Endothelial cell of umbilical vein (primary cell): ENCODE measurements around the gene GMEB2. TPM values are rescaled to one million over a fixed set of nuclear protein-coding genes. Genes with fewer than 3 reads are reported as not detected.

ENCODE experiments used
- BruUV-seq: library from RNA; stranded (reverse); fragments of 400-500 nt; replicated peaks from 2 replicates; lab custom pipeline; 2021; lab: Mats Ljungman, UMichigan
- CTCF ChIA-PET: fragments of 300-600, 350-600 bp; sonication (Branson Sonifier 250); formaldehyde crosslinking; loops from one replicate; lab custom pipeline; 2021; ENCODE audit warnings: antibody characterized with exemption, inconsistent platforms; lab: Charles Lee
- POLR2A ChIA-PET: fragments of 300-600, 350-600 bp; sonication (Branson Sonifier 250); formaldehyde crosslinking; loops from one replicate; lab custom pipeline; 2021; ENCODE audit warnings: antibody characterized with exemption, inconsistent platforms; lab: Charles Lee
- DNase-seq: peaks from one replicate; pipeline ENCODE4 v3.0.0-alpha.2; 2011; ENCODE audit warnings: low read depth, low spot score
- FAIRE-seq: peaks from 2 replicates; lab custom pipeline; 2011; peaks lifted over from hg19 to GRCh38; lab: Jason Lieb, UNC
- H2AFZ ChIP-seq: 2 replicates; pipeline ENCODE4 v1.6.0; 2012; ENCODE audit warnings: low read depth, low read length, control low read depth, inconsistent platforms
- H3K27ac ChIP-seq: 2 replicates; pipeline ENCODE4 v1.5.1; 2011; ENCODE audit warnings: low read depth, mild to moderate bottlenecking, control low read depth, low read length, moderate library complexity; ENCODE audit not compliant: insufficient read depth
- H3K27me3 ChIP-seq, 2 experiments: 2 replicates each; pipeline versions ENCODE4 v1.6.0 to v1.6.1; 2011; ENCODE audit warnings: low read length in 2 of 2, mixed read lengths in 1 of 2; ENCODE audit not compliant: control insufficient read depth in 2 of 2, insufficient read depth in 2 of 2
- H3K36me3 ChIP-seq, 2 experiments: 2 replicates in 1 of 2; 3 replicates in 1 of 2; pipeline ENCODE4 v1.5.1; 2011; ENCODE audit warnings: low read length in 2 of 2, mild to moderate bottlenecking in 1 of 2, moderate library complexity in 1 of 2; ENCODE audit not compliant: control insufficient read depth in 2 of 2, insufficient read depth in 2 of 2; ENCODE audit errors: extremely low read depth in 1 of 2
- H3K4me1 ChIP-seq: 3 replicates; pipeline ENCODE4 v1.5.1; 2011; ENCODE audit warnings: mild to moderate bottlenecking, low read length; ENCODE audit not compliant: control insufficient read depth, insufficient read depth; ENCODE audit errors: extremely low read depth
- H3K4me2 ChIP-seq: 2 replicates; pipeline ENCODE4 v1.6.1; 2011; ENCODE audit warnings: low read length, control low read depth, mixed read lengths; ENCODE audit not compliant: insufficient read depth
- H3K4me3 ChIP-seq, 3 experiments: fragments of 200-600 bp in 1 of 3; sonication (generic), shearing (Covaris generic) in 1 of 3; replicated peaks in 1 of 3; 2 replicates each; pipeline ENCODE4 v1.5.1; 2011 to 2016; ENCODE audit warnings: control low read depth in 3 of 3, low read length in 3 of 3, mild to moderate bottlenecking in 2 of 3, inconsistent platforms in 1 of 3, low read depth in 1 of 3, moderate library complexity in 1 of 3; ENCODE audit not compliant: insufficient read depth in 1 of 3
- H3K79me2 ChIP-seq: 2 replicates; pipeline ENCODE4 v1.6.0; 2012; ENCODE audit warnings: low read length, inconsistent platforms; ENCODE audit not compliant: control insufficient read depth, insufficient read depth
- H3K9ac ChIP-seq: replicated peaks from 2 replicates; pipeline ENCODE3; 2011; ENCODE audit warnings: low read length, control low read depth; ENCODE audit not compliant: insufficient read depth; ENCODE audit errors: extremely low read depth
- H3K9me1 ChIP-seq: replicated peaks from 3 replicates; pipeline ENCODE4 v1.6.0; 2011; ENCODE audit warnings: mild to moderate bottlenecking, low read length; ENCODE audit not compliant: control insufficient read depth, insufficient read depth; ENCODE audit errors: extremely low read depth
- H3K9me3 ChIP-seq: replicated peaks from 2 replicates; pipeline ENCODE4 v1.5.1; 2012; ENCODE audit warnings: low read length, inconsistent platforms; ENCODE audit not compliant: control insufficient read depth, insufficient read depth
- H4K20me1 ChIP-seq: replicated peaks from 2 replicates; pipeline ENCODE3; 2011; ENCODE audit warnings: mild to moderate bottlenecking, low read length; ENCODE audit not compliant: control insufficient read depth, insufficient read depth; ENCODE audit errors: extremely low read depth
- CTCF ChIP-seq, 2 donors: IDR thresholded peaks; 1 replicate in 1 of 2; 2 replicates in 1 of 2; pipeline ENCODE4 v1.5.1; 2011; ENCODE audit warnings: low read length in 2 of 2, mild to moderate bottlenecking in 2 of 2, moderate library complexity in 2 of 2, control low read depth in 1 of 2, inconsistent platforms in 1 of 2, low read depth in 1 of 2; ENCODE audit not compliant: insufficient read depth in 1 of 2; ENCODE audit errors: extremely low read depth in 1 of 2
- EZH2 ChIP-seq: IDR thresholded peaks from 2 replicates; pipeline ENCODE4 v1.6.1; 2012; ENCODE audit warnings: borderline replicate concordance, low read depth, mild to moderate bottlenecking, moderate library complexity, low read length, inconsistent platforms; ENCODE audit not compliant: severe bottlenecking
- FOS ChIP-seq: IDR thresholded peaks from 2 replicates; pipeline ENCODE4 v1.6.1; 2011; ENCODE audit warnings: mild to moderate bottlenecking, low read length, moderate library complexity, borderline replicate concordance; ENCODE audit not compliant: insufficient read depth
- GATA2 ChIP-seq: IDR thresholded peaks from 2 replicates; pipeline ENCODE4 v1.7.0; 2011; ENCODE audit warnings: low read depth, mild to moderate bottlenecking, moderate library complexity, mixed read lengths, low read length; ENCODE audit not compliant: insufficient read length, insufficient read depth
- MAX ChIP-seq: IDR thresholded peaks from 2 replicates; pipeline ENCODE4 v1.6.1; 2011; ENCODE audit not compliant: insufficient read depth, insufficient read length
- MYC ChIP-seq: IDR thresholded peaks from one replicate; pipeline ENCODE4 v1.6.1; 2011; ENCODE audit warnings: mild to moderate bottlenecking, low read depth, low read length
- POLR2AphosphoS5 ChIP-seq: IDR thresholded peaks from 2 replicates; pipeline ENCODE4 v1.6.1; 2012; ENCODE audit warnings: low read depth, mild to moderate bottlenecking, control low read depth, low read length, moderate library complexity; ENCODE audit not compliant: insufficient read depth
- dilution Hi-C: fragments of 300-500 bp; cut with MboI; formaldehyde crosslinking; loops from one replicate; pipeline ENCODE4 v1.15.0; 2019; ENCODE audit warnings: low sequenced_read_pairs; ENCODE audit not compliant: extremely low pct_ligation_motif_present
- intact Hi-C: fragments of 100-400 bp; cut with micrococcal nuclease; formaldehyde crosslinking; loops from one replicate; pipeline ENCODE4 v1.10.0; 2022
- polyA plus RNA-seq, 4 experiments: library from polyadenylated mRNA; depleted of rRNA in 3 of 4; stranded (reverse) in 3 of 4; unstranded in 1 of 4; fragments of >200 nt; gene quantifications; 2 replicates each; pipeline versions ENCODE4 v1.2.1 to v1.2.3, GENCODE V29; 2011 to 2012; ENCODE audit warnings: missing spikeins in 1 of 4
- total RNA-seq: library from RNA; stranded (reverse); gene quantifications from 2 replicates; pipeline ENCODE4 v1.2.3, GENCODE V29; 2021

Gene GMEB2
- total and polyA plus RNA-seq, 2 donors (not counting 3 experiments of a cell fraction or from before 2014, with no cell fraction given): 12.7 to 14.1 TPM

DNA sequence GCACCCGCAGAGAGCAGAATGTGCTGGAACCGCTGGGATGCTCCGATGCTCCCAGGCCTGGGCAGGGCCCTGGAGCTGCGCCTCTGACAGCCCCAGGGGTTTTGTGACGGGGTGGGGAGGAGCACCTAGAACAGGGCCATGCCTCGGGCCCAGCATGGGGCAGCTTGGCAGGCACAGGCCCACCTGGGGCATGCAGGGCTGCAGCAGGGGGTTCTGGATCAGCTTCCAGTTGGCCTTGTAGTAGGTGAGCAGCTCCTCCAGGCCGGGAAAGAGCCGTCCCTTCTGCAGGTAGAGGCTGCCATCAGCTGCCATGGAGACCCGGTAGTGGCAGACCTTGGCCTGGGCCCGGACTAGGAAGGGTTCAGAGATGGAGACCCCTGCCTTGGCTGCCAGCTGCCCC, 83.8 kb downstream of the GMEB2 start:
- Histone ChIP-seq H3K27me3 (no peaks in the 10 kb centered on the region), H3K9me1 (no peaks in the 10 kb centered on the region), H3K4me2 (no peak overlapping the region), H3K9ac (no peak overlapping the region), H3K79me2 (no peaks in the 10 kb centered on the region), H3K27ac (no peak overlapping the region), H3K4me1 (no peaks in the 10 kb centered on the region), H3K36me3 (no peaks in the 10 kb centered on the region), H3K9me3 (no peaks in the 10 kb centered on the region), H3K4me3 (no peak overlapping the region), H4K20me1 (no peaks in the 10 kb centered on the region), H2AFZ (no peak overlapping the region)
- FAIRE-seq (no peak), DNase-seq (no peak)
- TF ChIP-seq MAX: no peak
- no peak for TF ChIP-seq POLR2AphosphoS5
- no peak for TF ChIP-seq FOS
- no peak for TF ChIP-seq GATA2
- no peak for TF ChIP-seq EZH2
- TF ChIP-seq MYC: no peak
- TF ChIP-seq CTCF (IDR thresholded peaks at IDR 0.05; ENCODE audit: extremely low read depth in 1 of 2, insufficient read depth in 1 of 2, low read depth in 1 of 2, low read length in 2 of 2): no peak
- no TSS peak for BruUV-seq
- intact Hi-C loops: no loop called here
- dilution Hi-C loops: no loop called here
- ChIA-PET POLR2A (no interaction called here), CTCF (interaction anchor here (1.0 to 1.5 kb wide), 3 partner anchors 22 to 431 kb away, joined by 3 to 6 read pairs (median 4); no protein-coding TSS in a partner anchor)
